GM19239 (cell line): ENCODE data around the gene CCDC148.

Experiments
- DNase-seq: peaks from one replicate; pipeline ENCODE4 v3.0.0; 2011; ENCODE audit warnings: low spot score; ENCODE audit not compliant: insufficient read length
- FAIRE-seq: peaks from 2 replicates; lab custom pipeline; 2011; peaks lifted over from hg19 to GRCh38; lab: Jason Lieb, UNC

CCDC148 gene

GRCh38 chr2:158456309-158457066 is at the start of gene CCDC148, which contains the start of gene PKP4:
TSS of gene CCDC148 (minus strand) at chr2:158456753. CDS start at chr2:158456439, 314 bp downstream.
TSS of gene PKP4 (plus strand) at chr2:158456952. CDS start at chr2:158533185, 76,233 bp downstream.
- DNase-seq: peak; percentile 80
- peak; percentile 89 for FAIRE-seq

- FAIRE-seq: no peak
- no peak for DNase-seq
These were observed 48.9 kb upstream of the CCDC148 start for GRCh38 chr2:158505448-158505934.

GRCh38 chr2:158504088-158504487 is 47.5 kb upstream of the CCDC148 start:
- FAIRE-seq (no peak), DNase-seq (no peak)

GRCh38 chr2:158502974-158503373 is 46.4 kb upstream of the CCDC148 start:
- no peak for DNase-seq
- FAIRE-seq: no peak

GRCh38 chr2:158501301-158501700 is 44.7 kb upstream of the CCDC148 start:
- FAIRE-seq (no peak), DNase-seq (no peak)

- DNase-seq (no peak), FAIRE-seq (no peak)
These were observed 43.8 kb upstream of the CCDC148 start for GRCh38 chr2:158500333-158500732.

GRCh38 chr2:158499383-158499782 is 42.8 kb upstream of the CCDC148 start:
- no peak for FAIRE-seq
- no peak for DNase-seq

- DNase-seq: no peak
- FAIRE-seq: no peak
These were observed 42.2 kb upstream of the CCDC148 start for GRCh38 chr2:158498749-158499136.

- DNase-seq (no peak), FAIRE-seq (no peak)
These were observed 41.6 kb upstream of the CCDC148 start for GRCh38 chr2:158498043-158498748.

GRCh38 chr2:158497486-158497885 is 40.9 kb upstream of the CCDC148 start:
- no peak for FAIRE-seq

GRCh38 chr2:158496986-158497385 is 40.4 kb upstream of the CCDC148 start:
- no peak for FAIRE-seq
- DNase-seq: no peak

More at GRCh38 chr2:158497486-158497885, 40.9 kb upstream of the CCDC148 start:
- DNase-seq: no peak

- FAIRE-seq (no peak), DNase-seq (no peak)
These were observed 38.6 kb upstream of the CCDC148 start for GRCh38 chr2:158495175-158495574.

- DNase-seq (no peak), FAIRE-seq (no peak)
These were observed 36.9 kb upstream of the CCDC148 start for GRCh38 chr2:158493458-158493857.

GRCh38 chr2:158491072-158491471 is 34.5 kb upstream of the CCDC148 start:
- FAIRE-seq (no peak), DNase-seq (no peak)

- no peak for FAIRE-seq
- DNase-seq: no peak
These were observed 33.0 kb upstream of the CCDC148 start for GRCh38 chr2:158489366-158490112.

GRCh38 chr2:158488442-158489216 is 32.1 kb upstream of the CCDC148 start:
- DNase-seq (no peak), FAIRE-seq (no peak)

- no peak for FAIRE-seq
- no peak for DNase-seq
These were observed 30.9 kb upstream of the CCDC148 start for GRCh38 chr2:158487419-158487818.

GRCh38 chr2:158486970-158487325 is 30.4 kb upstream of the CCDC148 start:
- no peak for DNase-seq
- no peak for FAIRE-seq

- FAIRE-seq (no peak), DNase-seq (no peak)
These were observed 29.8 kb upstream of the CCDC148 start for GRCh38 chr2:158486150-158486969.
